ENCODE measurements around the gene AHCYL2.

DNA sequence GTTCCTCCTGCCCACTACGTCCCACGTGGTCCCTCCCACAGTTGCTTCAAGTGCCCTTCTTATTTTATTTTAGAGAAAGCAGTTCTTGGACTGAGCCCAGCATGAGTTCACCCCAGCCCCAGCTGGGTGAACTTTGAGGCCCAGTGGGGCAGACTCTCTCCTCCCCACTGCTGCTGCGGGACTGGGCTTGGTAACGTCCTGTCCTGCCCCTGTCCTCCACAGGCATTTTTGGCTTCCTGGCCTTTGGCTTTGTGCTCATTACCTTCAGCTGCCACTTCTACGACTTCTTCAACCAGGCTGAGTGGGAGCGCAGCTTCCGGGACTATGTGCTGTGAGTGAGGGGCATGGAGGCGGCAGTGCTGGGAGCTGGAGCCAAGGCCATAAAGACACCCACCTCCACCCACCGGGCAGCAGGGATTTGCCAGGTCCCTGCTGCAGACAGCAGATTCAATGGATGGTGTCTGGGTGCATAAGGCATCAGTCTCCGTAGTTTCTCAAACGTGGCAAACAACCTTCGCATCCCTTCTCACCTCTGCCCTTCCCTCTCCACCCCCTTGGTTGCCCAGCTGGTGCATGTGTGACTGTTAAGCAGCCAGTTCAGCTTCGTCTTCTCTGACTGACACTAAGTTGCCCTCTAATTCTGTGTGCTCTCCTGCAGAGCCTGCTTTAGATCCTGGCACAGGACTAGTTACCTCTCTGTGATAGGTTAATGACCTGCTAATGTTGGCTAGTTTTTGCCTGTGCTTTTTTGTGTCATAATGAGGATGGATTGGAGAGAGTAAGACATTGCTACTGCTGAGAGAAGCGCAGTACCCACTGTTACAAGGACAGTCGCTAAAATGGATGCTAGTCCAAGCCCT lies 15.5 kb upstream of the AHCYL2 start:
- TF ChIP-seq CTCF (IDR thresholded peaks at IDR 0.05; ENCODE audit: insufficient read depth, low read depth, low read length): no peak
- no peak for TF ChIP-seq EZH2 (IDR thresholded peaks at IDR 0.05; ENCODE audit: insufficient read depth, low read length)

All from astrocyte (in vitro differentiated cells and primary cell).